AG04449 (cell line): ENCODE data around the gene TMEM190.
"Not testable (repeated sequence)": the region's sequence is repeated elsewhere in the genome, so short reads cannot be mapped to it uniquely, and the experiment has no call there.

Experiments used
- CTCF ChIA-PET: fragments of 350-600 bp; formaldehyde crosslinking; extraction: SDS; loops from one replicate; lab custom pipeline; 2021; ENCODE audit warnings: antibody characterized with exemption; lab: Yijun Ruan, JAX
- POLR2A ChIA-PET: fragments of 400-600, 350-600 bp; formaldehyde crosslinking; extraction: SDS; loops from one replicate; lab custom pipeline; 2020; ENCODE audit warnings: antibody characterized with exemption, inconsistent platforms; lab: Yijun Ruan, JAX
- DNase-seq: peaks from one replicate; pipeline ENCODE4 v3.0.0-alpha.2; 2010; ENCODE audit warnings: low read depth, low spot score
- H3K4me3 ChIP-seq: 2 replicates; pipeline ENCODE4 v1.5.1; 2011; ENCODE audit warnings: low read depth, mild to moderate bottlenecking, control low read depth, low read length
- TF ChIP-seq, protein P1 (sequence below): IDR thresholded peaks from one replicate; pipeline ENCODE4 v1.5.1; 2011; ENCODE audit warnings: mild to moderate bottlenecking, moderate library complexity, low read length, control low read depth, inconsistent platforms; ENCODE audit not compliant: insufficient read depth; ENCODE audit errors: missing control alignments

The TMEM190 gene

DNA sequence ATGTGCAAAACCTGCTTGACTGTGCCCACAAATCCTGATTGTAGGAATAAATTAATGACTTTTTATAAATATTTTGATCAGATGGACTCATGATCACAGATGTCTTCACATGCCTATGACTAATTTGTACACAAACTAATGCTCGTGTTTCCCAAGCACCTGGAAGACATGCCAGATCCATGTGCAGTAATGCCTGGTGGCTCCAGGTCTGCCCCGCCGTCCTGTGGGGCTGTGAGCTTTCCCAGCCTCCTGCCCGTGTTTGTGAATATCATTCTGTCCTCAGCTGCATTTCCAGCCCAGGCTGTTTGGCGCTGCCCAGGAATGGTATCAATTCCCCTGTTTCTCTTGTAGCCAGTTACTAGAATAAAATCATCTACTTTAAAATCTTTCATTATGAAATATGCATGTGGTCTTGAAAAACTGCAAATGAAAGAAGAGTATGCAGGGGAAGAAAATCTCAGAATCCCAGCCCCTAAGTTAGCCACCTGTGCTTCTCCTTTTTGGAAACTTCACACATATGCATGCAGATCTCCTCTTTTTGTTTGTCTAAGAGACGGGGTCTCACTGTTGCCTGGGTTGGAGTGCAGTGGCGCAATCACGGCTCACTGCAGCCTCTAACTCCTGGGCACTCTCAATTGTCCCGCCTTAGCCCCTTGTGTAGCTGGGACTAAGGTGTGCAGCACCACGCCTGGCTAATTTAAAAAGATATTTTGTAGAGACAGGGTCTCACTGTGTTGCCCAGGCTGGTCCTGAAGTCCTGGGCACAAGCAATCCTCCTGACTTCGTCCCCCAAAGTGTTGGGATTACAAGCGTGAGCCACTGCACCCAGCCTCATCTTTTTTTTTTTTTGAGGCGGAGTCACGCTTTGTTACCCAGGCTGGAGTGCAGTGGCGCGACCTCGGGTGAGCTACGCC lies 15.3 kb downstream of the TMEM190 start:
- POLR2A ChIA-PET = interaction anchor here (10.8 kb wide), 1 partner anchor 15 kb away, joined by 86 read pairs; the partner anchor contains the start of gene UBE2S
- CTCF ChIA-PET = interaction anchor here (1.4 to 1.9 kb wide), 2 partner anchors 91 to 101 kb away, joined by 5 read pairs; no protein-coding TSS in a partner anchor
- TF ChIP-seq, protein P1, sequence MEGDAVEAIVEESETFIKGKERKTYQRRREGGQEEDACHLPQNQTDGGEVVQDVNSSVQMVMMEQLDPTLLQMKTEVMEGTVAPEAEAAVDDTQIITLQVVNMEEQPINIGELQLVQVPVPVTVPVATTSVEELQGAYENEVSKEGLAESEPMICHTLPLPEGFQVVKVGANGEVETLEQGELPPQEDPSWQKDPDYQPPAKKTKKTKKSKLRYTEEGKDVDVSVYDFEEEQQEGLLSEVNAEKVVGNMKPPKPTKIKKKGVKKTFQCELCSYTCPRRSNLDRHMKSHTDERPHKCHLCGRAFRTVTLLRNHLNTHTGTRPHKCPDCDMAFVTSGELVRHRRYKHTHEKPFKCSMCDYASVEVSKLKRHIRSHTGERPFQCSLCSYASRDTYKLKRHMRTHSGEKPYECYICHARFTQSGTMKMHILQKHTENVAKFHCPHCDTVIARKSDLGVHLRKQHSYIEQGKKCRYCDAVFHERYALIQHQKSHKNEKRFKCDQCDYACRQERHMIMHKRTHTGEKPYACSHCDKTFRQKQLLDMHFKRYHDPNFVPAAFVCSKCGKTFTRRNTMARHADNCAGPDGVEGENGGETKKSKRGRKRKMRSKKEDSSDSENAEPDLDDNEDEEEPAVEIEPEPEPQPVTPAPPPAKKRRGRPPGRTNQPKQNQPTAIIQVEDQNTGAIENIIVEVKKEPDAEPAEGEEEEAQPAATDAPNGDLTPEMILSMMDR = no peak
- no peak overlapping the region for H3K4me3 ChIP-seq
- DNase-seq = no peak

GRCh38 chr19:55392820-55393761 lies 16.5 kb downstream of the TMEM190 start:
- ChIA-PET POLR2A (interaction anchor here (0.7 to 10.8 kb wide), 3 partner anchors 9 to 275 kb away, joined by 3 to 86 read pairs (median 6); partner anchors contain the start of gene UBE2S), CTCF (interaction anchor here (0.9 to 2.2 kb wide), 5 partner anchors 9 to 101 kb away, joined by 4 to 8 read pairs (median 5); partner anchors contain the start of gene TMEM238)
- TF ChIP-seq, protein P1 = no peak
- no peak for DNase-seq
- H3K4me3 ChIP-seq = no peak overlapping the region

- no peak overlapping the region for H3K4me3 ChIP-seq
- ChIA-PET CTCF (interaction anchor here (1.4 kb wide), 2 partner anchors 8 to 104 kb away, joined by 4 read pairs; no protein-coding TSS in a partner anchor), POLR2A (interaction anchor here (1.0 to 1.8 kb wide), 2 partner anchors 9 to 139 kb away, joined by 3 to 22 read pairs; partner anchors contain the start of genes PPP6R1 and UBE2S)
- DNase-seq = no peak
- TF ChIP-seq, protein P1 = no peak
Measured at GRCh38 chr19:55398200-55398925, 21.7 kb downstream of the TMEM190 start.

DNA sequence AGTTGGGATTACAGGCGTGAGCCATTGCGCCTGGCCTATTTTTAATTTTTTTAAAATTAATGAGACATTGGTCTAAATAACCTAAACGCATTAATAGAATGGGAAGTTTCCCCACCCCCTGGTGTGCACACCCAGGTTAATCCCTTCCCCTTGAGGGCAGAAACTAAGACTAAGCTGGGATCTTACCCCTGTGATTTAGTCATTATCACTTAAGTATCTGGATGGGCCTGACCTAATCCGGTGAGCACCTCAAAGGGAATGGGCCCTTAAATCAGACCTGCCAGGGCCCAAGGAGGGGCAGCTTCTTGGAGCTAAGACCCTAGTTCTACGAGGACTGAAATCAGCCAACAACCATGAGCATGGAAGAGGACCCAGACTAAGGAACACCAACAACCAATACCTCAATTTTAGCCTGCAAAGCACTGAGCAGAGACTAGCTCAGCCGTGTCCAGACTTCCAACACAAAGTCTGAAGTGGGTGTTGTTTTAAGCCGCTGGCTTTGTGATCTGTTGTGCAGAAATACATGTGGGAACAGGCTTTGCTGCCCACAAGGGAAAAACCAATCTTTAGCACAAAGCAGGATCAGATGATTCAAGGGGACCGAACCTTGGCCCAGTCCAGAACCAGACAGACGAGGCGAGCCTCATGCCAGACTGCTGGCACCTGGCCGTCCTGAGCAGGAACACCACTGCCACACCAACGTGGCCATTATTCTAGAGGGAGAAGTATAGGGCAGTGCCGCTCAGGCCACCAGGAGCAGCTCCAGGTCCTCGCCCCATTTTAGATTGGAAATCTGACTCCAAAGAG lies 23.9 kb downstream of the TMEM190 start:
- POLR2A ChIA-PET = no interaction called here
- DNase-seq = no peak
- TF ChIP-seq, protein P1 = no peak
- CTCF ChIA-PET = interaction anchor here (1.0 to 1.2 kb wide), 5 partner anchors 10 to 240 kb away, joined by 3 to 4 read pairs (median 3); partner anchors contain the start of gene TMEM238
- H3K4me3 ChIP-seq = no peak overlapping the region

DNA sequence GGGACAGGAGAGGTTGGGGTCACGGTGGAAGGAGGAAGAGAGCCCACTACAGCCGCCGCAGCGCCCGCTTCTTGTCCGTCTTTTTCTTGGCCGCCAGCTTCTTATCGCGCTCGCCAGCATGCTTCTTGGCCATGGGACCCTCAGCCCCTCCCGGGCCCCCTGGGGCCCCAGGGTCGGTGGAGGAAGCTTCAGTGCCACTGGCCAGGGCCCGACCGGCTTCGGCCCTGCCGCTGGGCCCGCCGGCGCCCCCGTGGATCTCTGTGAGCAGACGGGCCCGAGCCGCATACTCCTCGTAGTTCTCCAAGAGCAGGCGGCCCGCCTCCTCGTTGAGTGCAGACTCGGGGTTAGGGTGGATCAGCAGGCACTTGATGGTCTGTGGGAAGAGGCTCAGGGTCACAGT lies 24.8 kb downstream of the TMEM190 start:
- H3K4me3 ChIP-seq, DNase-seq, CTCF ChIA-PET: not testable (repeated sequence)
- POLR2A ChIA-PET = interaction anchor here (1.2 kb wide), 1 partner anchor 13 kb away, joined by 3 read pairs; no protein-coding TSS in a partner anchor
